DMS 273 (cell line): ENCODE data around the gene SEC22C.

Source experiments
- DNase-seq: peaks from one replicate; lab custom pipeline; 2025; ENCODE audit not compliant: unreplicated experiment; lab: John Stamatoyannopoulos, UW

Gene SEC22C

GRCh38 chr3:42537350-42537749 lies 44.4 kb downstream of the SEC22C start:
- no peak for DNase-seq

- peak; percentile 53 for DNase-seq
Measured at GRCh38 chr3:42535981-42536784, 45.6 kb downstream of the SEC22C start.

GRCh38 chr3:42533161-42533897 lies 48.4 kb downstream of the SEC22C start:
- DNase-seq: no peak

GRCh38 chr3:42532229-42532628 lies 49.5 kb downstream of the SEC22C start:
- DNase-seq: no peak

- no peak for DNase-seq
Measured at GRCh38 chr3:42531470-42531869, 50.3 kb downstream of the SEC22C start.

GRCh38 chr3:42530073-42530472 lies 51.7 kb downstream of the SEC22C start:
- no peak for DNase-seq

GRCh38 chr3:42529468-42529867 lies 52.3 kb downstream of the SEC22C start:
- no peak for DNase-seq

- no peak for DNase-seq
Measured at GRCh38 chr3:42527368-42527917, 54.3 kb downstream of the SEC22C start.

- DNase-seq: peak; percentile 5
Measured at GRCh38 chr3:42526616-42527367, 55.0 kb downstream of the SEC22C start.

GRCh38 chr3:42525736-42526345 lies 55.9 kb downstream of the SEC22C start:
- no peak for DNase-seq

- DNase-seq: no peak
Measured at GRCh38 chr3:42525212-42525611, 56.6 kb downstream of the SEC22C start.

GRCh38 chr3:42524751-42525150 lies 57.0 kb downstream of the SEC22C start:
- DNase-seq: no peak

- no peak for DNase-seq
Measured at GRCh38 chr3:42520906-42521305, 60.9 kb downstream of the SEC22C start.

- no peak for DNase-seq
Measured at GRCh38 chr3:42520336-42520735, 61.4 kb downstream of the SEC22C start.

GRCh38 chr3:42519568-42519962 lies 62.2 kb downstream of the SEC22C start:
- no peak for DNase-seq

- DNase-seq: peak; percentile 20
Measured at GRCh38 chr3:42518800-42519567, 62.8 kb downstream of the SEC22C start.

GRCh38 chr3:42517117-42517516 lies 64.7 kb downstream of the SEC22C start:
- DNase-seq: no peak

- no peak for DNase-seq
Measured at GRCh38 chr3:42516443-42516842, 65.3 kb downstream of the SEC22C start.

GRCh38 chr3:42515976-42516375 lies 65.8 kb downstream of the SEC22C start:
- no peak for DNase-seq

GRCh38 chr3:42515391-42515916 lies 66.3 kb downstream of the SEC22C start:
- no peak for DNase-seq
